Endothelial cell (in vitro differentiated cells): ENCODE results near the gene GNPDA1. TPM values are rescaled to one million over a fixed set of nuclear protein-coding genes. Genes with fewer than 3 reads are reported as not detected.
A peak's percentile ranks its signal among the peaks of the same experiment; 100 is the strongest.

Experiments used
- DNase-seq: peaks from one replicate; pipeline ENCODE4 v3.0.0; 2021; ENCODE audit warnings: low spot score
- H3K27ac Mint-ChIP-seq: one replicate; pipeline ENCODE4 v1.8.0; 2021; ENCODE audit warnings: mixed read lengths, inconsistent platforms; ENCODE audit not compliant: unreplicated experiment
- H3K27me3 Mint-ChIP-seq: one replicate; pipeline ENCODE4 v1.8.0; 2021; ENCODE audit warnings: mild to moderate bottlenecking, moderate library complexity, mixed read lengths, inconsistent platforms; ENCODE audit not compliant: unreplicated experiment
- H3K36me3 Mint-ChIP-seq: one replicate; pipeline ENCODE4 v1.8.0; 2021; ENCODE audit warnings: mild to moderate bottlenecking, low read depth, mixed read lengths, inconsistent platforms; ENCODE audit not compliant: unreplicated experiment
- H3K4me1 Mint-ChIP-seq: one replicate; pipeline ENCODE4 v1.8.0; 2021; ENCODE audit warnings: mild to moderate bottlenecking, mixed read lengths, inconsistent platforms; ENCODE audit not compliant: unreplicated experiment
- H3K4me3 Mint-ChIP-seq: one replicate; pipeline ENCODE4 v1.8.0; 2021; ENCODE audit warnings: mild to moderate bottlenecking, mixed read lengths, inconsistent platforms; ENCODE audit not compliant: unreplicated experiment
- H3K9me3 Mint-ChIP-seq: one replicate; pipeline ENCODE4 v1.8.0; 2021; ENCODE audit warnings: mixed read lengths, inconsistent platforms; ENCODE audit not compliant: unreplicated experiment
- CTCF ChIP-seq: fragments of 200-600 bp; sonication (generic); IDR thresholded peaks from one replicate; pipeline ENCODE4 v1.5.0; 2021; ENCODE audit warnings: antibody characterized with exemption; ENCODE audit not compliant: unreplicated experiment
- total RNA-seq: library from RNA; stranded (reverse); fragmentation: NEBNext Ultra II Directional; extraction: Animal tissue kit (Norgen Biotek cat#: 25700); gene quantifications from one replicate; pipeline ENCODE4 v1.2.1, GENCODE V29; 2021; ENCODE audit not compliant: unreplicated experiment

GNPDA1 gene
- total RNA-seq, 1 donor from 2014 or later = 59.5 TPM

GRCh38 chr5:141957367-141957996 is 55.3 kb downstream of the GNPDA1 start:
- peak overlapping the region; percentile 98 for H3K27ac Mint-ChIP-seq
- TF ChIP-seq CTCF = no peak
- no peak for DNase-seq
- H3K4me1 Mint-ChIP-seq = peaks cover 83% of the 10 kb centered on the region
- peak overlapping the region; percentile 89 for H3K4me3 Mint-ChIP-seq
- H3K9me3 Mint-ChIP-seq = no peaks in the 10 kb centered on the region
- peaks cover 19% of the 10 kb centered on the region for H3K36me3 Mint-ChIP-seq
- H3K27me3 Mint-ChIP-seq = peaks cover 16% of the 10 kb centered on the region

- H3K27me3 Mint-ChIP-seq = peaks cover 22% of the 10 kb centered on the region
- TF ChIP-seq CTCF = no peak
- peak overlapping the region; percentile 98 for H3K27ac Mint-ChIP-seq
- H3K4me3 Mint-ChIP-seq = peak overlapping the region; percentile 84
- no peaks in the 10 kb centered on the region for H3K9me3 Mint-ChIP-seq
- DNase-seq = no peak
- H3K36me3 Mint-ChIP-seq = peaks cover 33% of the 10 kb centered on the region
- peaks cover 90% of the 10 kb centered on the region for H3K4me1 Mint-ChIP-seq
Observed at GRCh38 chr5:141954194-141954593, 58.6 kb downstream of the GNPDA1 start.

- Mint-ChIP-seq H3K4me1 (peaks cover 85% of the 10 kb centered on the region), H3K27ac (peak overlapping the region; percentile 98), H3K9me3 (no peaks in the 10 kb centered on the region), H3K27me3 (peaks cover 15% of the 10 kb centered on the region), H3K4me3 (peak overlapping the region; percentile 84), H3K36me3 (peaks cover 48% of the 10 kb centered on the region)
- no peak for DNase-seq
- TF ChIP-seq CTCF = no peak
Observed at GRCh38 chr5:141952020-141952419, 60.8 kb downstream of the GNPDA1 start.

- DNase-seq = peak; percentile 70
- peak; percentile 63 for TF ChIP-seq CTCF
- Mint-ChIP-seq H3K4me3 (peak overlapping the region; percentile 84), H3K36me3 (peaks cover 52% of the 10 kb centered on the region), H3K27me3 (peaks cover 13% of the 10 kb centered on the region), H3K4me1 (peaks cover 85% of the 10 kb centered on the region), H3K9me3 (no peaks in the 10 kb centered on the region), H3K27ac (peak overlapping the region; percentile 98)
Observed at GRCh38 chr5:141951332-141951781, 61.5 kb downstream of the GNPDA1 start.

Other genes starting within 250 kb of the GNPDA1 start
- 140 TPM for gene PCDH1, start 134.6 kb downstream of the GNPDA1 start, total RNA-seq
- gene DELE1, start 89.2 kb downstream of the GNPDA1 start, total RNA-seq = 115 TPM
- gene PCDH12, start 54.8 kb downstream of the GNPDA1 start, total RNA-seq = 64.0 TPM
- 51.6 TPM for gene RNF14, start 43.9 kb downstream of the GNPDA1 start, total RNA-seq
- 34.8 TPM for gene NDFIP1, start 95.8 kb upstream of the GNPDA1 start, total RNA-seq